Activated CD4-positive, alpha-beta memory T cell treated with anti-CD3 and anti-CD28 coated beads, Interleukin-2, amount 10 ng/mL, durations not matched to agents 7 days and 5 days (primary cell): ENCODE data around the gene QRFP. TPM values are rescaled to one million over a fixed set of nuclear protein-coding genes. Genes with fewer than 3 reads are reported as not detected.
"Not testable (repeated sequence)": the region's sequence is repeated elsewhere in the genome, so short reads cannot be mapped to it uniquely, and the experiment has no call there.

Experiments
- CTCF ChIA-PET: fragments of 350-600 bp; sonication (Branson Sonifier 250); formaldehyde crosslinking; loops from one replicate; lab custom pipeline; 2021; ENCODE audit warnings: antibody characterized with exemption, inconsistent platforms; lab: Charles Lee
- POLR2A ChIA-PET: fragments of 350-600 bp; sonication (Branson Sonifier 250); formaldehyde crosslinking; loops from one replicate; lab custom pipeline; 2021; ENCODE audit warnings: antibody characterized with exemption; lab: Charles Lee
- DNase-seq: peaks from one replicate; pipeline ENCODE4 v3.0.0-alpha.2; 2020
- H3K27ac Mint-ChIP-seq: one replicate; pipeline ENCODE4 v1.8.0; 2021; ENCODE audit warnings: mild to moderate bottlenecking, mixed read lengths
- H3K27me3 Mint-ChIP-seq: one replicate; pipeline ENCODE4 v1.8.0; 2021; ENCODE audit warnings: mixed read lengths
- H3K36me3 Mint-ChIP-seq: one replicate; pipeline ENCODE4 v1.8.0; 2021; ENCODE audit warnings: low read depth, mixed read lengths
- H3K4me1 Mint-ChIP-seq: one replicate; pipeline ENCODE4 v1.8.0; 2021; ENCODE audit warnings: mixed read lengths
- H3K4me3 Mint-ChIP-seq: one replicate; pipeline ENCODE4 v1.8.0; 2021; ENCODE audit warnings: mild to moderate bottlenecking, mixed read lengths
- H3K9me3 Mint-ChIP-seq: one replicate; pipeline ENCODE4 v1.8.0; 2021; ENCODE audit warnings: mixed read lengths
- total RNA-seq, 2 experiments: library from RNA; stranded (reverse); gene quantifications; one replicate each; pipeline ENCODE4 v1.2.3, GENCODE V29; 2021

Gene QRFP
- total RNA-seq, 2 experiments from 2014 or later: not detected

GRCh38 chr9:130910041-130910440 lies 13.4 kb upstream of the QRFP start:
- H3K4me1 Mint-ChIP-seq, DNase-seq, H3K27ac Mint-ChIP-seq, H3K27me3 Mint-ChIP-seq, H3K9me3 Mint-ChIP-seq, H3K36me3 Mint-ChIP-seq, POLR2A ChIA-PET, H3K4me3 Mint-ChIP-seq: not testable (repeated sequence)
- CTCF ChIA-PET: interaction anchor here (0.6 kb wide), 1 partner anchor 131 kb away, joined by 4 read pairs; no protein-coding TSS in a partner anchor

- ChIA-PET POLR2A (no interaction called here), CTCF (no interaction called here)
- Mint-ChIP-seq H3K36me3 (no peaks in the 10 kb centered on the region), H3K9me3 (no peaks in the 10 kb centered on the region), H3K4me1 (no peaks in the 10 kb centered on the region), H3K27ac (no peak overlapping the region), H3K27me3 (no peaks in the 10 kb centered on the region), H3K4me3 (no peak overlapping the region)
- no peak for DNase-seq
Measured at GRCh38 chr9:130908878-130909355, 12.3 kb upstream of the QRFP start.

GRCh38 chr9:130908146-130908877 lies 11.7 kb upstream of the QRFP start:
- Mint-ChIP-seq H3K4me3 (no peak overlapping the region), H3K27ac (no peak overlapping the region), H3K27me3 (no peaks in the 10 kb centered on the region), H3K36me3 (no peaks in the 10 kb centered on the region), H3K9me3 (no peaks in the 10 kb centered on the region), H3K4me1 (no peaks in the 10 kb centered on the region)
- DNase-seq: no peak
- ChIA-PET CTCF (no interaction called here), POLR2A (no interaction called here)

- no peak for DNase-seq
- POLR2A ChIA-PET: no interaction called here
- no peaks in the 10 kb centered on the region for H3K9me3 Mint-ChIP-seq
- CTCF ChIA-PET: interaction anchor here (0.7 kb wide), 1 partner anchor 661 kb away, joined by 4 read pairs; no protein-coding TSS in a partner anchor
- H3K4me1 Mint-ChIP-seq: no peaks in the 10 kb centered on the region
- H3K27ac Mint-ChIP-seq: no peak overlapping the region
- no peaks in the 10 kb centered on the region for H3K27me3 Mint-ChIP-seq
- H3K36me3 Mint-ChIP-seq: no peaks in the 10 kb centered on the region
- no peak overlapping the region for H3K4me3 Mint-ChIP-seq
Measured at GRCh38 chr9:130906735-130907416, 10.3 kb upstream of the QRFP start.

GRCh38 chr9:130905902-130906734 lies 9.5 kb upstream of the QRFP start:
- DNase-seq: no peak
- ChIA-PET CTCF (interaction anchor here (0.6 kb wide), 1 partner anchor 141 kb away, joined by 4 read pairs; no protein-coding TSS in a partner anchor), POLR2A (no interaction called here)
- Mint-ChIP-seq H3K9me3 (no peaks in the 10 kb centered on the region), H3K4me3 (no peak overlapping the region), H3K27me3 (no peaks in the 10 kb centered on the region), H3K27ac (no peak overlapping the region), H3K4me1 (no peaks in the 10 kb centered on the region), H3K36me3 (no peaks in the 10 kb centered on the region)

- no peaks in the 10 kb centered on the region for H3K27me3 Mint-ChIP-seq
- no peak overlapping the region for H3K27ac Mint-ChIP-seq
- no peak overlapping the region for H3K4me3 Mint-ChIP-seq
- no peaks in the 10 kb centered on the region for H3K4me1 Mint-ChIP-seq
- POLR2A ChIA-PET: no interaction called here
- CTCF ChIA-PET: interaction anchor here (0.6 kb wide), 1 partner anchor 142 kb away, joined by 4 read pairs; no protein-coding TSS in a partner anchor
- DNase-seq: no peak
- H3K36me3 Mint-ChIP-seq: no peaks in the 10 kb centered on the region
- no peaks in the 10 kb centered on the region for H3K9me3 Mint-ChIP-seq
Measured at GRCh38 chr9:130905125-130905901, 8.7 kb upstream of the QRFP start.

- H3K4me3 Mint-ChIP-seq: no peak overlapping the region
- CTCF ChIA-PET: no interaction called here
- DNase-seq: no peak
- no peaks in the 10 kb centered on the region for H3K4me1 Mint-ChIP-seq
- no peaks in the 10 kb centered on the region for H3K9me3 Mint-ChIP-seq
- no peaks in the 10 kb centered on the region for H3K36me3 Mint-ChIP-seq
- POLR2A ChIA-PET: no interaction called here
- no peaks in the 10 kb centered on the region for H3K27me3 Mint-ChIP-seq
- H3K27ac Mint-ChIP-seq: no peak overlapping the region
Measured at GRCh38 chr9:130904070-130905044, 7.7 kb upstream of the QRFP start.

GRCh38 chr9:130903194-130904069 lies 6.8 kb upstream of the QRFP start:
- no peaks in the 10 kb centered on the region for H3K27me3 Mint-ChIP-seq
- H3K27ac Mint-ChIP-seq: no peak overlapping the region
- ChIA-PET CTCF (no interaction called here), POLR2A (no interaction called here)
- H3K9me3 Mint-ChIP-seq: no peaks in the 10 kb centered on the region
- DNase-seq: no peak
- H3K4me3 Mint-ChIP-seq: no peak overlapping the region
- H3K36me3 Mint-ChIP-seq: no peaks in the 10 kb centered on the region
- no peaks in the 10 kb centered on the region for H3K4me1 Mint-ChIP-seq

- no peaks in the 10 kb centered on the region for H3K27me3 Mint-ChIP-seq
- no peaks in the 10 kb centered on the region for H3K36me3 Mint-ChIP-seq
- no peak overlapping the region for H3K4me3 Mint-ChIP-seq
- DNase-seq: no peak
- ChIA-PET CTCF (no interaction called here), POLR2A (no interaction called here)
- no peaks in the 10 kb centered on the region for H3K9me3 Mint-ChIP-seq
- no peaks in the 10 kb centered on the region for H3K4me1 Mint-ChIP-seq
- no peak overlapping the region for H3K27ac Mint-ChIP-seq
Measured at GRCh38 chr9:130902204-130903185, 5.9 kb upstream of the QRFP start.

- H3K4me1 Mint-ChIP-seq: no peaks in the 10 kb centered on the region
- H3K4me3 Mint-ChIP-seq: no peak overlapping the region
- CTCF ChIA-PET: no interaction called here
- no peak for DNase-seq
- H3K27ac Mint-ChIP-seq: no peak overlapping the region
- H3K9me3 Mint-ChIP-seq: no peaks in the 10 kb centered on the region
- H3K36me3 Mint-ChIP-seq: no peaks in the 10 kb centered on the region
- H3K27me3 Mint-ChIP-seq: no peaks in the 10 kb centered on the region
- POLR2A ChIA-PET: no interaction called here
Measured at GRCh38 chr9:130901498-130902203, 5.0 kb upstream of the QRFP start.
